SU-DHL-6 (cell line): Measurements from ENCODE around the gene SLC12A7.

Source experiments
- H2AFZ ChIP-seq: fragments of 200-600 bp; sonication (generic); 2 replicates; pipeline ENCODE4 v1.6.1; 2014; ENCODE audit warnings: low read depth, mild to moderate bottlenecking, moderate library complexity, mixed read lengths, antibody characterized with exemption, low read length; ENCODE audit not compliant: severe bottlenecking
- H3F3A ChIP-seq: fragments of 200-600 bp; shearing (Covaris generic); 2 replicates; pipeline ENCODE4 v1.6.0; 2016; ENCODE audit warnings: antibody characterized with exemption, mild to moderate bottlenecking; ENCODE audit not compliant: insufficient read depth
- H3K27ac ChIP-seq: fragments of 200-600 bp; sonication (generic); 2 replicates; pipeline ENCODE4 v1.5.1; 2016; ENCODE audit warnings: low read depth, mild to moderate bottlenecking, low read length, moderate library complexity, mixed read lengths
- H3K27me3 ChIP-seq: fragments of 200-600 bp; sonication (generic), shearing (Covaris generic); 2 replicates; pipeline ENCODE4 v1.6.0; 2014; ENCODE audit warnings: mild to moderate bottlenecking, low read length
- H3K36me3 ChIP-seq: fragments of 200-600 bp; sonication (generic); 2 replicates; pipeline ENCODE4 v1.6.1; 2014; ENCODE audit warnings: mild to moderate bottlenecking, low read length, mixed read lengths
- H3K4me2 ChIP-seq: fragments of 300-600, 200-600 bp; shearing (Covaris generic), sonication (generic); 2 replicates; pipeline ENCODE4 v1.6.0; 2014; ENCODE audit warnings: low read length, low read depth, mild to moderate bottlenecking; ENCODE audit not compliant: poor library complexity, severe bottlenecking
- H3K4me3 ChIP-seq: fragments of 200-600 bp; sonication (generic); 2 replicates; pipeline ENCODE4 v1.5.1; 2014; ENCODE audit warnings: antibody characterized with exemption, low read length, mild to moderate bottlenecking, mixed read lengths; ENCODE audit not compliant: insufficient read depth, poor library complexity, severe bottlenecking
- H3K79me2 ChIP-seq: fragments of 200-600 bp; sonication (generic); 2 replicates; pipeline ENCODE4 v1.6.1; 2014; ENCODE audit warnings: mild to moderate bottlenecking, low read length, moderate library complexity; ENCODE audit not compliant: insufficient read depth
- H3K9ac ChIP-seq: fragments of 200-600 bp; sonication (generic); 2 replicates; pipeline ENCODE4 v1.7.0; 2014; ENCODE audit warnings: mild to moderate bottlenecking, low read length
- H3K9me2 ChIP-seq: fragments of 200-600 bp; sonication (generic); replicated peaks from 2 replicates; pipeline ENCODE4 v1.6.1; 2014; ENCODE audit warnings: low read length; ENCODE audit not compliant: insufficient read depth
- H3K9me3 ChIP-seq: fragments of 200-600 bp; sonication (generic); 2 replicates; pipeline ENCODE4 v1.6.1; 2014; ENCODE audit warnings: low read length, mixed read lengths; ENCODE audit not compliant: insufficient read depth
- H4K20me1 ChIP-seq: fragments of 200-600 bp; sonication (generic); 2 replicates; pipeline ENCODE4 v1.6.1; 2014; ENCODE audit warnings: low read depth, mild to moderate bottlenecking, antibody characterized with exemption, low read length, moderate library complexity, mixed read lengths
- EZH2phosphoT487 ChIP-seq: fragments of 200-600 bp; sonication (generic), shearing (Covaris generic); conservative IDR thresholded peaks from 2 replicates; pipeline ENCODE4 v1.6.1; 2018; ENCODE audit warnings: mild to moderate bottlenecking, antibody characterized with exemption, low read length, moderate library complexity, mixed read lengths
- TF ChIP-seq, protein P1 (sequence below): fragments of 200-600 bp; sonication (generic); IDR thresholded peaks from one replicate; pipeline ENCODE4 v1.5.1; 2017; ENCODE audit warnings: antibody characterized with exemption, mild to moderate bottlenecking, low read length, moderate library complexity; ENCODE audit not compliant: insufficient read depth, poor library complexity, severe bottlenecking

Gene SLC12A7

GRCh38 chr5:1132570-1132969 is 20.7 kb upstream of the SLC12A7 start:
- no peaks in the 10 kb centered on the region for H4K20me1 ChIP-seq
- no peak overlapping the region for H3K9ac ChIP-seq
- no peak overlapping the region for H3K4me3 ChIP-seq
- H3K79me2 ChIP-seq: no peaks in the 10 kb centered on the region
- no peaks in the 10 kb centered on the region for H3K36me3 ChIP-seq
- H2AFZ ChIP-seq: no peak overlapping the region
- no peak overlapping the region for H3K4me2 ChIP-seq
- no peaks in the 10 kb centered on the region for H3F3A ChIP-seq
- TF ChIP-seq, protein P1, sequence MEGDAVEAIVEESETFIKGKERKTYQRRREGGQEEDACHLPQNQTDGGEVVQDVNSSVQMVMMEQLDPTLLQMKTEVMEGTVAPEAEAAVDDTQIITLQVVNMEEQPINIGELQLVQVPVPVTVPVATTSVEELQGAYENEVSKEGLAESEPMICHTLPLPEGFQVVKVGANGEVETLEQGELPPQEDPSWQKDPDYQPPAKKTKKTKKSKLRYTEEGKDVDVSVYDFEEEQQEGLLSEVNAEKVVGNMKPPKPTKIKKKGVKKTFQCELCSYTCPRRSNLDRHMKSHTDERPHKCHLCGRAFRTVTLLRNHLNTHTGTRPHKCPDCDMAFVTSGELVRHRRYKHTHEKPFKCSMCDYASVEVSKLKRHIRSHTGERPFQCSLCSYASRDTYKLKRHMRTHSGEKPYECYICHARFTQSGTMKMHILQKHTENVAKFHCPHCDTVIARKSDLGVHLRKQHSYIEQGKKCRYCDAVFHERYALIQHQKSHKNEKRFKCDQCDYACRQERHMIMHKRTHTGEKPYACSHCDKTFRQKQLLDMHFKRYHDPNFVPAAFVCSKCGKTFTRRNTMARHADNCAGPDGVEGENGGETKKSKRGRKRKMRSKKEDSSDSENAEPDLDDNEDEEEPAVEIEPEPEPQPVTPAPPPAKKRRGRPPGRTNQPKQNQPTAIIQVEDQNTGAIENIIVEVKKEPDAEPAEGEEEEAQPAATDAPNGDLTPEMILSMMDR: no peak
- no peak for TF ChIP-seq EZH2phosphoT487
- H3K27me3 ChIP-seq: no peaks in the 10 kb centered on the region
- H3K9me3 ChIP-seq: no peaks in the 10 kb centered on the region
- H3K27ac ChIP-seq: no peak overlapping the region
- H3K9me2 ChIP-seq: no peaks in the 10 kb centered on the region

DNA sequence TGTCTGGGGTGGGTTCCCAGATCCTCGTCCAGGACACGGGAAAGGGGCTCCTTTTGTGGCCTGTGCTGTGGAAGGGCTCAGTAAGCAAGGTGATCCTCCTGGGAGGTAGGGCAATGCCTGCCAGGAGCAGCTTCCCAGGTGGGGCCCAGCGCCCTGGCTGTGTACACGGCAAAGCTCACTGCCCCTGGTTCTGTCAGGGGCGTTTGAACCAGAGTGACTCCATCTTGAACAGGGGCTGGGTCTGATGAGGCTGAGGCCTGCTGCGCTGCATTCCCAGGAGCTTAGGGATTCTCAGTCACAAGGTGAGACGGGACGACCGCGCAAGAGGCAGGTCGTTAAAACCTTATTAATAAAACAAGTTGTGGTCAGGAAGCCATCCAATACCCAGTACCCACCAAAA is 19.9 kb upstream of the SLC12A7 start:
- no peaks in the 10 kb centered on the region for H3F3A ChIP-seq
- H3K27me3 ChIP-seq: no peaks in the 10 kb centered on the region
- no peaks in the 10 kb centered on the region for H3K79me2 ChIP-seq
- H3K4me3 ChIP-seq: no peak overlapping the region
- H3K9ac ChIP-seq: no peak overlapping the region
- H4K20me1 ChIP-seq: no peaks in the 10 kb centered on the region
- no peaks in the 10 kb centered on the region for H3K9me3 ChIP-seq
- H3K36me3 ChIP-seq: no peaks in the 10 kb centered on the region
- H3K9me2 ChIP-seq: no peaks in the 10 kb centered on the region
- no peak overlapping the region for H2AFZ ChIP-seq
- TF ChIP-seq EZH2phosphoT487: no peak
- TF ChIP-seq, protein P1: no peak
- no peak overlapping the region for H3K4me2 ChIP-seq
- no peak overlapping the region for H3K27ac ChIP-seq

GRCh38 chr5:1131191-1131621 is 19.3 kb upstream of the SLC12A7 start:
- no peak overlapping the region for H3K27ac ChIP-seq
- no peaks in the 10 kb centered on the region for H3K36me3 ChIP-seq
- no peak overlapping the region for H3K4me2 ChIP-seq

More at GRCh38 chr5:1131191-1131621, 19.3 kb upstream of the SLC12A7 start:
- H3K9me2 ChIP-seq: no peaks in the 10 kb centered on the region
- no peaks in the 10 kb centered on the region for H3F3A ChIP-seq
- TF ChIP-seq, protein P1: no peak
- TF ChIP-seq EZH2phosphoT487: no peak
- no peaks in the 10 kb centered on the region for H4K20me1 ChIP-seq
- H3K9me3 ChIP-seq: no peaks in the 10 kb centered on the region
- no peak overlapping the region for H3K9ac ChIP-seq
- H3K79me2 ChIP-seq: no peaks in the 10 kb centered on the region
- no peak overlapping the region for H3K4me3 ChIP-seq
- H3K27me3 ChIP-seq: no peaks in the 10 kb centered on the region
- no peak overlapping the region for H2AFZ ChIP-seq
